H1 (cell line): ENCODE measurements around the gene TGM6. TPM values are rescaled to one million over a fixed set of nuclear protein-coding genes. Genes with fewer than 3 reads are reported as not detected.

Source experiments
- CTCF ChIA-PET: fragments of 300-600 bp; sonication (Branson Sonifier 250); formaldehyde crosslinking; loops from one replicate; lab custom pipeline; 2021; ENCODE audit not compliant: partially characterized antibody; lab: Charles Lee
- POLR2A ChIA-PET: fragments of 300-600 bp; sonication (Branson Sonifier 250); formaldehyde crosslinking; loops from one replicate; lab custom pipeline; 2021; ENCODE audit warnings: inconsistent platforms; ENCODE audit not compliant: partially characterized antibody; lab: Charles Lee
- DNase-seq, 2 experiments: peaks; one replicate each; pipeline versions ENCODE4 v3.0.0 to v3.0.0-alpha.2; 2010 to 2022; ENCODE audit warnings: low spot score in 2 of 2, low read depth in 1 of 2, mixed read lengths in 1 of 2
- FAIRE-seq: peaks from 2 replicates; lab custom pipeline; 2011; peaks lifted over from hg19 to GRCh38; lab: Jason Lieb, UNC
- H2AFZ ChIP-seq: 2 replicates; pipeline ENCODE4 v1.8.1; 2012; ENCODE audit warnings: low read length, inconsistent platforms
- H2AK5ac ChIP-seq: 2 replicates; pipeline ENCODE4 v1.6.1; 2013; ENCODE audit warnings: low read depth, low read length
- H2BK120ac ChIP-seq: replicated peaks from 2 replicates; pipeline ENCODE3; 2013; ENCODE audit warnings: low read depth, low read length, inconsistent platforms
- H2BK12ac ChIP-seq: 2 replicates; pipeline ENCODE4 v1.6.1; 2013; ENCODE audit warnings: low read depth, low read length
- H2BK15ac ChIP-seq: 2 replicates; pipeline ENCODE4 v1.6.1; 2013; ENCODE audit warnings: low read length
- H2BK20ac ChIP-seq: 2 replicates; pipeline ENCODE4 v1.6.1; 2013; ENCODE audit warnings: low read length
- H2BK5ac ChIP-seq: 2 replicates; pipeline ENCODE4 v1.6.1; 2013; ENCODE audit warnings: low read depth, low read length
- H3K14ac ChIP-seq: 2 replicates; pipeline ENCODE4 v1.6.1; 2013; ENCODE audit warnings: inconsistent platforms; ENCODE audit not compliant: insufficient read length
- H3K18ac ChIP-seq: 2 replicates; pipeline ENCODE4 v1.6.1; 2013; ENCODE audit warnings: low read length; ENCODE audit errors: extremely low read depth
- H3K23ac ChIP-seq: 2 replicates; pipeline ENCODE4 v1.6.1; 2013; ENCODE audit warnings: inconsistent platforms; ENCODE audit not compliant: insufficient read length
- H3K23me2 ChIP-seq: 2 replicates; pipeline ENCODE4 v1.6.1; 2013; ENCODE audit warnings: low read depth, low read length
- H3K27ac ChIP-seq: 2 replicates; pipeline ENCODE4 v1.6.1; 2011; ENCODE audit warnings: low read depth, low read length, inconsistent platforms
- H3K27me3 ChIP-seq, 4 experiments: replicated peaks in 1 of 4; 1 replicate in 1 of 4; 2 replicates in 3 of 4; pipeline versions ENCODE4 v1.6.1 to v1.8.1; 2011 to 2013; ENCODE audit warnings: low read length in 3 of 4, mild to moderate bottlenecking in 3 of 4, inconsistent platforms in 2 of 4, mixed read lengths in 2 of 4, moderate library complexity in 1 of 4; ENCODE audit not compliant: control insufficient read depth in 3 of 4, insufficient read depth in 3 of 4; ENCODE audit errors: extremely low read depth in 1 of 4
- H3K36me3 ChIP-seq, 4 experiments: 2 replicates each; pipeline versions ENCODE4 v1.6.1 to v1.8.1; 2011 to 2013; ENCODE audit warnings: mild to moderate bottlenecking in 4 of 4, low read length in 3 of 4, moderate library complexity in 2 of 4, control low read depth in 1 of 4, inconsistent platforms in 1 of 4; ENCODE audit not compliant: insufficient read depth in 4 of 4, control insufficient read depth in 2 of 4
- H3K4ac ChIP-seq: replicated peaks from 2 replicates; pipeline ENCODE3; 2013; ENCODE audit warnings: low read length, low read depth, mixed read lengths, inconsistent platforms; ENCODE audit not compliant: insufficient read length
- H3K4me1 ChIP-seq, 4 experiments: replicated peaks in 1 of 4; 1 replicate in 1 of 4; 2 replicates in 3 of 4; pipeline versions ENCODE4 v1.6.1 to v1.8.1; 2011 to 2013; ENCODE audit warnings: low read length in 3 of 4, inconsistent platforms in 2 of 4, mixed read lengths in 1 of 4; ENCODE audit not compliant: insufficient read depth in 4 of 4, control insufficient read depth in 3 of 4
- H3K4me2 ChIP-seq, 2 experiments: 2 replicates each; pipeline versions ENCODE4 v1.6.1 to v1.8.1; 2011 to 2013; ENCODE audit warnings: low read depth in 2 of 2, low read length in 2 of 2, control low read depth in 1 of 2, inconsistent platforms in 1 of 2, mild to moderate bottlenecking in 1 of 2; ENCODE audit not compliant: insufficient read depth in 1 of 2
- H3K4me3 ChIP-seq, 4 experiments: fragments of 200-600, 300-600 bp in 1 of 4; sonication (generic), shearing (Covaris generic), sonication (Bioruptor Twin) in 1 of 4; 2 replicates each; pipeline versions ENCODE4 v1.5.1 to v1.8.1; 2011 to 2016; ENCODE audit warnings: low read length in 4 of 4, low read depth in 3 of 4, control low read depth in 2 of 4, inconsistent platforms in 2 of 4, mild to moderate bottlenecking in 2 of 4, mixed read lengths in 1 of 4, moderate library complexity in 1 of 4; ENCODE audit not compliant: insufficient read depth in 2 of 4; ENCODE audit errors: extremely low read depth in 1 of 4
- H3K56ac ChIP-seq: replicated peaks from 2 replicates; pipeline ENCODE3; 2013; ENCODE audit warnings: low read depth, mild to moderate bottlenecking, mixed read lengths, low read length, inconsistent platforms; ENCODE audit not compliant: insufficient read length
- H3K79me1 ChIP-seq: 2 replicates; pipeline ENCODE4 v1.6.1; 2013; ENCODE audit warnings: low read depth, low read length, control low read depth
- H3K79me2 ChIP-seq, 2 experiments: 2 replicates each; pipeline versions ENCODE4 v1.6.1 to v1.8.1; 2012 to 2013; ENCODE audit warnings: low read length in 2 of 2, mild to moderate bottlenecking in 2 of 2, inconsistent platforms in 1 of 2; ENCODE audit not compliant: insufficient read depth in 2 of 2, control insufficient read depth in 1 of 2
- H3K9ac ChIP-seq, 4 experiments: replicated peaks in 1 of 4; 1 replicate in 1 of 4; 2 replicates in 3 of 4; pipeline versions ENCODE4 v1.6.1 to v1.8.1; 2011 to 2013; ENCODE audit warnings: low read depth in 3 of 4, low read length in 3 of 4, control low read depth in 2 of 4, mild to moderate bottlenecking in 2 of 4, moderate library complexity in 2 of 4, inconsistent platforms in 1 of 4; ENCODE audit errors: extremely low read depth in 1 of 4
- H3K9me3 ChIP-seq, 2 experiments: 2 replicates each; pipeline versions ENCODE4 v1.6.1 to v1.8.1; 2012 to 2013; ENCODE audit warnings: mild to moderate bottlenecking in 2 of 2, moderate library complexity in 2 of 2, control low read depth in 1 of 2, inconsistent platforms in 1 of 2, low read depth in 1 of 2, low read length in 1 of 2, mixed read lengths in 1 of 2; ENCODE audit not compliant: insufficient read depth in 2 of 2
- H4K20me1 ChIP-seq, 2 experiments: replicated peaks in 1 of 2; 2 replicates each; pipeline versions ENCODE3 to v1.8.1; 2011 to 2013; ENCODE audit warnings: inconsistent platforms in 2 of 2, low read length in 2 of 2, mild to moderate bottlenecking in 1 of 2; ENCODE audit not compliant: insufficient read depth in 2 of 2, control insufficient read depth in 1 of 2
- H4K5ac ChIP-seq: 2 replicates; pipeline ENCODE4 v1.6.1; 2013; ENCODE audit warnings: low read length, low read depth, mixed read lengths, inconsistent platforms; ENCODE audit not compliant: insufficient read length
- H4K8ac ChIP-seq: 2 replicates; pipeline ENCODE4 v1.8.0; 2013; ENCODE audit warnings: mild to moderate bottlenecking, moderate library complexity, low read length, inconsistent platforms; ENCODE audit not compliant: insufficient read depth; ENCODE audit errors: extremely low read depth
- H4K91ac ChIP-seq: replicated peaks from 2 replicates; pipeline ENCODE3; 2013; ENCODE audit warnings: low read length, mixed read lengths, inconsistent platforms; ENCODE audit not compliant: insufficient read length
- CEBPB ChIP-seq: IDR thresholded peaks from 2 replicates; pipeline ENCODE4 v1.6.1; 2012; ENCODE audit warnings: low read depth, low read length
- CHD2 ChIP-seq: IDR thresholded peaks from 2 replicates; pipeline ENCODE4 v1.6.1; 2012; ENCODE audit warnings: low read length, improper control_type of control experiment
- EP300 ChIP-seq, 2 experiments: IDR thresholded peaks; 1 replicate in 1 of 2; 2 replicates in 1 of 2; pipeline ENCODE4 v1.6.1; 2011 to 2012; ENCODE audit warnings: low read depth in 2 of 2, low read length in 2 of 2, mild to moderate bottlenecking in 2 of 2, borderline replicate concordance in 1 of 2, inconsistent platforms in 1 of 2, moderate library complexity in 1 of 2
- HDAC6 ChIP-seq: IDR thresholded peaks from one replicate; pipeline ENCODE4 v1.7.1; 2012; ENCODE audit warnings: low read depth, mild to moderate bottlenecking, inconsistent platforms, low read length, moderate library complexity
- KDM5A ChIP-seq: fragments of 200-600 bp; IDR thresholded peaks from 2 replicates; pipeline ENCODE4 v1.7.1; 2012; ENCODE audit warnings: mild to moderate bottlenecking, low read length, inconsistent platforms, mixed read lengths
- MAFK ChIP-seq: IDR thresholded peaks from 2 replicates; pipeline ENCODE4 v1.6.1; 2012; ENCODE audit warnings: low read depth, mild to moderate bottlenecking, improper control_type of control experiment, low read length
- NRF1 ChIP-seq: IDR thresholded peaks from 2 replicates; pipeline ENCODE4 v1.6.1; 2011; ENCODE audit warnings: mild to moderate bottlenecking, low read depth, low read length, improper control_type of control experiment
- POLR2AphosphoS5 ChIP-seq: IDR thresholded peaks from 2 replicates; pipeline ENCODE4 v1.6.1; 2011; ENCODE audit warnings: low read depth, low read length
- RFX5 ChIP-seq: IDR thresholded peaks from 2 replicates; pipeline ENCODE4 v1.6.1; 2011; ENCODE audit warnings: low read depth, low read length, improper control_type of control experiment, borderline replicate concordance
- SAP30 ChIP-seq: fragments of 300-600 bp; sonication (generic); IDR thresholded peaks from 2 replicates; pipeline ENCODE4 v1.7.1; 2012; ENCODE audit warnings: low read length, moderate library complexity, mild to moderate bottlenecking, inconsistent platforms; ENCODE audit not compliant: insufficient read depth, insufficient replicate concordance
- SIX5 ChIP-seq: IDR thresholded peaks from 2 replicates; pipeline ENCODE4 v1.6.1; 2011; ENCODE audit warnings: mild to moderate bottlenecking, low read depth, low read length
- WGBS, 2 experiments: shearing (Covaris generic) in 1 of 2; methylation state at CpG; one replicate each; pipeline versions ENCODE4 v1.1.6 to v1.1.7; 2013 to 2015; ENCODE audit warnings: low lambda C conversion rate in 2 of 2, mixed read lengths in 2 of 2, inconsistent platforms in 1 of 2, low coverage in 1 of 2, missing lambda C conversion rate in 1 of 2; ENCODE audit not compliant: insufficient replicate concordance in 2 of 2, insufficient coverage in 1 of 2, insufficient read length in 1 of 2; ENCODE audit errors: extremely low coverage in 1 of 2, missing lambda C conversion rate in 1 of 2; 5-methylcytosine and 5-hydroxymethylcytosine counted together
- polyA plus RNA-seq, 7 experiments: library from polyadenylated mRNA; depleted of rRNA in 3 of 7; stranded (reverse) in 5 of 7; unstranded in 2 of 7; fragments of >200 nt in 5 of 7; fragments of 200-250 nt in 2 of 7; gene quantifications; 1 replicate in 5 of 7; 2 replicates in 1 of 7; 4 replicates in 1 of 7; pipeline versions ENCODE4 v1.2.1 to v1.2.3, GENCODE V29; 2011 to 2013; ENCODE audit warnings: missing spikeins in 2 of 7, mixed read lengths in 2 of 7
- total RNA-seq: library from RNA; stranded (reverse); fragmentation: NEBNext Ultra II Directional; extraction: Animal tissue kit (Norgen Biotek cat#: 25700); gene quantifications from 2 replicates; pipeline ENCODE4 v1.2.1, GENCODE V29; 2021
- TF ChIP-seq, protein P1 (sequence below), 3 experiments: IDR thresholded peaks; 1 replicate in 2 of 3; 2 replicates in 1 of 3; pipeline versions ENCODE4 v1.5.1 to v1.6.1; 2011; ENCODE audit warnings: low read length in 3 of 3, mild to moderate bottlenecking in 3 of 3, inconsistent platforms in 2 of 3, low read depth in 1 of 3, moderate library complexity in 1 of 3; ENCODE audit not compliant: insufficient read depth in 1 of 3; ENCODE audit errors: control extremely low read depth in 1 of 3

TGM6 gene
- total and polyA plus RNA-seq, 2 of the 8 experiments (the other 6 are each of a cell fraction or from before 2014, with no cell fraction given) = 0.03 TPM; not detected in 1

DNA sequence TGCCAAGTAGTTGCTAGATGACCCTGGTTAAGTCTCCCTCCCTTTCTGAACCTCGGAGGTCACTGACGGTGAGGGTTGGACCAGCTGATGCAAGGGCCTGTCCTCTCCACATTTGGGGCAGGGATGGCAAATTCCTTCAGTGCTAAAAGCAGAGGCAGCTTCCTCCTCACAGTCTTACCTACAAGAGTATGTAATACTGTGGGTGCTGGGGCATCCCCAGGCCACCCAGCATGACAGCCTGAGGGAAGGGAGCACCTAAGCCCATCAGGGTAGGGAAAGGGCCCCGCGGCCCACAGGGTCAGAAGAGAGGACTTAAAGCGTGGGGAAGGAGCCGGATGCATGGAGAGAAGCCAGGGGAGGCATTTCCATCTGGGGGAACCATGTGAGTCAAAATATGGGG is 46.9 kb upstream of the TGM6 start:
- Histone ChIP-seq H3K79me2 (no peaks in the 10 kb centered on the region), H2BK5ac (no peak overlapping the region), H3K36me3 (no peaks in the 10 kb centered on the region), H2BK12ac (no peak overlapping the region), H2BK120ac (no peak overlapping the region), H3K9ac (no peak overlapping the region), H4K91ac (no peak overlapping the region), H4K5ac (no peak overlapping the region), H3K27me3 (no peaks in the 10 kb centered on the region), H3K18ac (no peak overlapping the region), H2AFZ (no peak overlapping the region), H3K4me1 (peaks cover 0 to 3% (median 0%) of the 10 kb centered on the region in 4 experiments; a peak in 1 of 7 replicates), H3K79me1 (no peaks in the 10 kb centered on the region), H3K23ac (no peak overlapping the region), H3K4me3 (no peak overlapping the region), H3K23me2 (no peaks in the 10 kb centered on the region), H4K8ac (no peak overlapping the region), H3K14ac (no peak overlapping the region), H3K56ac (no peak overlapping the region), H2AK5ac (no peak overlapping the region), H3K4me2 (no peak overlapping the region), H2BK20ac (no peak overlapping the region), H3K4ac (no peak overlapping the region), H3K9me3 (no peaks in the 10 kb centered on the region), H4K20me1 (no peaks in the 10 kb centered on the region), H2BK15ac (no peak overlapping the region), H3K27ac (no peak overlapping the region)
- FAIRE-seq (no peak), DNase-seq (no peak)
- 86% methylated on average over 6 of the region's 6 CpGs; no CpG with 5 or more reads in 1 of the 2 experiments for WGBS, 2 experiments
- ChIA-PET CTCF (interaction anchor here (1.1 to 1.5 kb wide), 2 partner anchors 32 to 54 kb away, joined by 3 to 6 read pairs; no protein-coding TSS in a partner anchor), POLR2A (interaction anchor here (1.4 kb wide), 1 partner anchor 126 kb away, joined by 5 read pairs; no protein-coding TSS in a partner anchor)
- TF ChIP-seq POLR2AphosphoS5 = no peak
- TF ChIP-seq CHD2 = no peak
- TF ChIP-seq MAFK = no peak
- TF ChIP-seq NRF1 = no peak
- no peak for TF ChIP-seq RFX5
- TF ChIP-seq SAP30 = no peak
- no peak for TF ChIP-seq EP300 (IDR thresholded peaks at IDR 0.05; ENCODE audit: borderline replicate concordance in 1 of 2, low read depth in 2 of 2, low read length in 2 of 2)
- TF ChIP-seq, protein P1, sequence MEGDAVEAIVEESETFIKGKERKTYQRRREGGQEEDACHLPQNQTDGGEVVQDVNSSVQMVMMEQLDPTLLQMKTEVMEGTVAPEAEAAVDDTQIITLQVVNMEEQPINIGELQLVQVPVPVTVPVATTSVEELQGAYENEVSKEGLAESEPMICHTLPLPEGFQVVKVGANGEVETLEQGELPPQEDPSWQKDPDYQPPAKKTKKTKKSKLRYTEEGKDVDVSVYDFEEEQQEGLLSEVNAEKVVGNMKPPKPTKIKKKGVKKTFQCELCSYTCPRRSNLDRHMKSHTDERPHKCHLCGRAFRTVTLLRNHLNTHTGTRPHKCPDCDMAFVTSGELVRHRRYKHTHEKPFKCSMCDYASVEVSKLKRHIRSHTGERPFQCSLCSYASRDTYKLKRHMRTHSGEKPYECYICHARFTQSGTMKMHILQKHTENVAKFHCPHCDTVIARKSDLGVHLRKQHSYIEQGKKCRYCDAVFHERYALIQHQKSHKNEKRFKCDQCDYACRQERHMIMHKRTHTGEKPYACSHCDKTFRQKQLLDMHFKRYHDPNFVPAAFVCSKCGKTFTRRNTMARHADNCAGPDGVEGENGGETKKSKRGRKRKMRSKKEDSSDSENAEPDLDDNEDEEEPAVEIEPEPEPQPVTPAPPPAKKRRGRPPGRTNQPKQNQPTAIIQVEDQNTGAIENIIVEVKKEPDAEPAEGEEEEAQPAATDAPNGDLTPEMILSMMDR (IDR thresholded peaks at IDR 0.05; ENCODE audit: control extremely low read depth in 1 of 3, insufficient read depth in 1 of 3, low read depth in 1 of 3, low read length in 3 of 3) = no peak
- no peak for TF ChIP-seq SIX5
- TF ChIP-seq CEBPB = no peak
- TF ChIP-seq KDM5A = no peak
- TF ChIP-seq HDAC6 = no peak
